Upper lobe of left lung (tissue), 6 donors: ENCODE measurements around the gene EFHD1. TPM values are rescaled to one million over a fixed set of nuclear protein-coding genes. Genes with fewer than 3 reads are reported as not detected.

Source experiments
- ATAC-seq, 2 donors: fragments of 200-7000 bp; cut with Tn5 transposase; one replicate each; pipeline ENCODE4 v1.9.1; 2022; ENCODE audit warnings: mild to moderate bottlenecking in 2 of 2, moderate library complexity in 2 of 2; ENCODE audit not compliant: low FRiP score in 2 of 2
- DNase-seq, 2 donors: peaks; one replicate each; pipeline ENCODE4 v3.0.0-alpha.2; 2019 to 2020
- H3K27ac ChIP-seq, 4 donors: fragments of 200-600 bp; sonication (generic); one replicate each; pipeline ENCODE4 v1.5.1; 2016 to 2019
- H3K27me3 ChIP-seq, 4 donors: fragments of 200-600 bp; sonication (generic); one replicate each; pipeline ENCODE4 v1.5.1; 2017 to 2019
- H3K36me3 ChIP-seq, 4 donors: fragments of 200-600 bp; sonication (generic); one replicate each; pipeline ENCODE4 v1.5.1; 2016 to 2019
- H3K4me1 ChIP-seq, 4 donors: fragments of 200-600 bp; sonication (generic); one replicate each; pipeline ENCODE4 v1.5.1; 2018 to 2019
- H3K4me3 ChIP-seq, 4 donors: fragments of 200-600 bp; sonication (generic); one replicate each; pipeline ENCODE4 v1.5.1; 2017 to 2019; ENCODE audit warnings: mild to moderate bottlenecking in 2 of 4, moderate library complexity in 1 of 4
- H3K9me3 ChIP-seq, 4 donors: fragments of 200-600 bp; sonication (generic); one replicate each; pipeline ENCODE4 v1.5.1; 2018 to 2019
- EP300 ChIP-seq, 4 donors: sonication (generic); formaldehyde crosslinking; IDR thresholded peaks; one replicate each; pipeline ENCODE4 v1.5.1; 2017; ENCODE audit warnings: antibody characterized with exemption in 4 of 4, control low read depth in 2 of 4
- POLR2A ChIP-seq, 4 donors: fragments of 450-650 bp; IDR thresholded peaks; one replicate each; pipeline ENCODE4 v1.5.1; 2016 to 2017; ENCODE audit warnings: antibody characterized with exemption in 4 of 4, mild to moderate bottlenecking in 2 of 4
- POLR2AphosphoS5 ChIP-seq, 2 donors: sonication (generic); formaldehyde crosslinking; IDR thresholded peaks; one replicate each; pipeline ENCODE4 v1.5.1; 2017; ENCODE audit warnings: antibody characterized with exemption in 2 of 2
- WGBS, 2 donors: methylation state at CpG; one replicate each; pipeline ENCODE4 v1.1.5; 2017 to 2018; 5-methylcytosine and 5-hydroxymethylcytosine counted together
- small RNA-seq, 4 donors: library from RNA; depleted of rRNA; stranded (forward); fragments of <200 nt; gene quantifications; one replicate each; pipeline ENCODE3, GENCODE V24; 2016
- total RNA-seq, 6 donors: library from RNA; depleted of rRNA in 4 of 6; stranded (reverse); fragments of >200 nt in 4 of 6; gene quantifications; one replicate each; pipeline versions ENCODE4 v1.1.0 to v1.2.1, GENCODE V29; 2016 to 2021
- TF ChIP-seq, protein P1 (sequence below), 6 experiments: fragments of 450-650 bp in 4 of 6; fragments of 200-600 bp in 2 of 6; sonication (generic) in 2 of 6; IDR thresholded peaks; one replicate each; pipeline ENCODE4 v1.5.1; 2016 to 2019; ENCODE audit warnings: antibody characterized with exemption in 6 of 6
- donor health status: DM: no; HTN: no; CAD: no; lungs with moderate emphysema.
- donor health status: DM: no; HTN: yes; CAD: no; lungs with severe emphysema.

EFHD1 gene
- total RNA-seq, 6 donors from 2014 or later = 3.7 to 11.1 (median 5.2) TPM

DNA sequence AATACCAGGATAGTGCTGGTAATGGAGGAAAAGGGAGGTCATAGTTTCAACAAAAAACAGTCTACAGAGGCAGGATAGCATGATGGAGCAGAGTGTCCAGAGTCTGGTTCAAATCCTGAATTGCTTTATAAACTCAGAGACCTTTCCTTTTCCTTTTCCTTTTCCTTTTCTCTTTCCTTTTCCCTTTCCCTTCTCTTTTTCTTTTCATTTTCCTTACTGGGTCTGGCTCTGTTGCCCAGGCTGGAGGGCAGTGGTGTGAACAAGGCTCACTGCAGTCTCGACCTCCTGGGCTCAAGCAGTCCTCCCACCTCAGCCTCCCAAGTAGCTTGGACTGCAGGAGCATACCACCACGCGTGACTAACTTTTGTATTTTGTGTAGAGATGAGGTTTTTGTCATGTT, 95.4 kb downstream of the EFHD1 start:
- no peak overlapping the region for H3K27ac ChIP-seq
- H3K9me3 ChIP-seq = no peaks in the 10 kb centered on the region
- 77 to 99% methylated on average over 3 of the region's 3 CpGs for WGBS, 2 donors
- no peaks in the 10 kb centered on the region for H3K27me3 ChIP-seq
- H3K4me3 ChIP-seq = no peak overlapping the region
- no peak for ATAC-seq
- no peaks in the 10 kb centered on the region for H3K4me1 ChIP-seq
- TF ChIP-seq EP300 (IDR thresholded peaks at IDR 0.05) (no peak), POLR2A (IDR thresholded peaks at IDR 0.05) (no peak), POLR2AphosphoS5 (IDR thresholded peaks at IDR 0.05) (no peak)
- TF ChIP-seq, protein P1, sequence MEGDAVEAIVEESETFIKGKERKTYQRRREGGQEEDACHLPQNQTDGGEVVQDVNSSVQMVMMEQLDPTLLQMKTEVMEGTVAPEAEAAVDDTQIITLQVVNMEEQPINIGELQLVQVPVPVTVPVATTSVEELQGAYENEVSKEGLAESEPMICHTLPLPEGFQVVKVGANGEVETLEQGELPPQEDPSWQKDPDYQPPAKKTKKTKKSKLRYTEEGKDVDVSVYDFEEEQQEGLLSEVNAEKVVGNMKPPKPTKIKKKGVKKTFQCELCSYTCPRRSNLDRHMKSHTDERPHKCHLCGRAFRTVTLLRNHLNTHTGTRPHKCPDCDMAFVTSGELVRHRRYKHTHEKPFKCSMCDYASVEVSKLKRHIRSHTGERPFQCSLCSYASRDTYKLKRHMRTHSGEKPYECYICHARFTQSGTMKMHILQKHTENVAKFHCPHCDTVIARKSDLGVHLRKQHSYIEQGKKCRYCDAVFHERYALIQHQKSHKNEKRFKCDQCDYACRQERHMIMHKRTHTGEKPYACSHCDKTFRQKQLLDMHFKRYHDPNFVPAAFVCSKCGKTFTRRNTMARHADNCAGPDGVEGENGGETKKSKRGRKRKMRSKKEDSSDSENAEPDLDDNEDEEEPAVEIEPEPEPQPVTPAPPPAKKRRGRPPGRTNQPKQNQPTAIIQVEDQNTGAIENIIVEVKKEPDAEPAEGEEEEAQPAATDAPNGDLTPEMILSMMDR (IDR thresholded peaks at IDR 0.05) = no peak
- DNase-seq = no peak
- peaks cover 0 to 59% (median 18%) of the 10 kb centered on the region in 4 donors for H3K36me3 ChIP-seq

DNA sequence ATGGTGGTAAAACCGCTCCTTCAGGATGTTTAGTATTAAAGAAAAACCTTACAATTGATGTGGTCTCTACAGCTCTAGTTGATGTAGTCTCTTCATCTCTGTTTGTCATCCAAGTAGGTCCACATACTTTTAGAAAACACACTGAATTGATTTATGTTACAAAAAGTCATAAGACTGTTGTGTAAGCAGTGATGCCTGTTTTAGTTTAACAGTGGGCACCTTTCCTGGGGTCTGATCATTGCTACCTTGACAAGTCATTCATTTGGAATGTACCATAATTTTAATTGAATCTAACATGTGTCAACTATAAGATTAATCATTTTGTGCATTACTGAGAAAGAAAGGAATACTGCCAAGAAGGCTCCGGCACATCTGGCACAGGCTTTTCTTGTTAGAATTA, 98.1 kb downstream of the EFHD1 start:
- ATAC-seq (no peak), DNase-seq (no peak)
- H3K27ac ChIP-seq = no peak overlapping the region
- H3K36me3 ChIP-seq = peaks cover 0 to 60% (median 15%) of the 10 kb centered on the region in 4 donors
- WGBS, 2 donors = 72 to 83% methylated on average over 2 of the region's 2 CpGs
- no peaks in the 10 kb centered on the region for H3K27me3 ChIP-seq
- no peaks in the 10 kb centered on the region for H3K9me3 ChIP-seq
- H3K4me1 ChIP-seq = no peaks in the 10 kb centered on the region
- TF ChIP-seq, protein P1 (IDR thresholded peaks at IDR 0.05) = no peak
- H3K4me3 ChIP-seq = no peak overlapping the region

Small RNAs within 50 kb of the gene (small RNA-seq; reads per million reads assigned to genes)
- 0 to 0.06 (median 0) reads per million in 4 donors for gene RN7SL359P

Other genes starting within 250 kb of the EFHD1 start
- gene ALPG, start 226.8 kb upstream of the EFHD1 start, total RNA-seq = 1 to 10 TPM in 3 of 6 donors, under 1 TPM in 1, not detected in 2; 0.91 to 2.3 (median 1.4) TPM
- gene ALPI, start 177.5 kb upstream of the EFHD1 start, total RNA-seq = not detected
- gene ECEL1, start 145.8 kb upstream of the EFHD1 start, total RNA-seq = under 1 TPM in 2 of 6 donors, not detected in 4; 0.14 to 0.40 TPM
- not detected for gene PRSS56, start 113.2 kb upstream of the EFHD1 start, total RNA-seq
- gene CHRND, start 107.4 kb upstream of the EFHD1 start, total RNA-seq = not detected
- not detected for gene CHRNG, start 93.9 kb upstream of the EFHD1 start, total RNA-seq
- gene TIGD1, start 83.0 kb upstream of the EFHD1 start, total RNA-seq = 10 to 100 TPM in 1 of 6 donors, 1 to 10 TPM in 5; 2.6 to 12.6 (median 4.4) TPM
- 10 to 100 TPM; 24.1 to 96.4 (median 57.2) TPM for gene EIF4E2, start 82.9 kb upstream of the EFHD1 start, total RNA-seq
- gene GIGYF2, start 63.7 kb downstream of the EFHD1 start, total RNA-seq = 100 to 1,000 TPM in 1 of 6 donors, 10 to 100 TPM in 5; 54.7 to 127 (median 70.8) TPM
- gene KCNJ13, start 143.0 kb downstream of the EFHD1 start, total RNA-seq = not detected
- 1 to 10 TPM in 3 of 6 donors, under 1 TPM in 3; 0.20 to 2.1 (median 1.0) TPM for gene SNORC, start 236.7 kb downstream of the EFHD1 start, total RNA-seq